Nucleus accumbens (tissue), 56 donors: ENCODE results near the gene POLL.
"Not testable (repeated sequence)": the region's sequence is repeated elsewhere in the genome, so short reads cannot be mapped to it uniquely, and the experiment has no call there.

ENCODE experiments used
- DNase-seq, 56 donors: peaks; one replicate each; lab custom pipeline; 2025; lab: John Stamatoyannopoulos, UW

Gene POLL

GRCh38 chr10:101612086-101612485 lies 24.0 kb upstream of the POLL start:
- no peak for DNase-seq

GRCh38 chr10:101611096-101611905 lies 23.2 kb upstream of the POLL start:
- no peak for DNase-seq

GRCh38 chr10:101609481-101609880 lies 21.4 kb upstream of the POLL start:
- DNase-seq, result no peak

GRCh38 chr10:101607124-101607523 lies 19.1 kb upstream of the POLL start:
- DNase-seq, result no peak

GRCh38 chr10:101602761-101603398 lies 14.8 kb upstream of the POLL start:
- peak in 49 of 56 donors; percentile 11 to 85 (median 59) for DNase-seq

GRCh38 chr10:101601541-101601940 lies 13.5 kb upstream of the POLL start:
- DNase-seq, result no peak

GRCh38 chr10:101597091-101597900 lies 9.2 kb upstream of the POLL start:
- DNase-seq, result no peak

- DNase-seq, result no peak
These were observed 7.8 kb upstream of the POLL start for GRCh38 chr10:101595591-101596433.

- DNase-seq, result not testable (repeated sequence)
These were observed 5.3 kb upstream of the POLL start for GRCh38 chr10:101593331-101593730.

- no peak for DNase-seq
These were observed 822 bp upstream of the POLL start for GRCh38 chr10:101588879-101589278.

- DNase-seq, result no peak
These were observed 2.2 kb downstream of the POLL start for GRCh38 chr10:101585841-101586240.

- DNase-seq, result no peak
These were observed 7.3 kb downstream of the POLL start for GRCh38 chr10:101580486-101581399.

- no peak for DNase-seq
These were observed 8.6 kb downstream of the POLL start for GRCh38 chr10:101579516-101579870.

GRCh38 chr10:101578803-101579515 lies 9.1 kb downstream of the POLL start:
- no peak for DNase-seq

GRCh38 chr10:101578192-101578591 lies 9.9 kb downstream of the POLL start:
- DNase-seq, result no peak

- no peak for DNase-seq
These were observed 10.8 kb downstream of the POLL start for GRCh38 chr10:101577121-101577871.

- DNase-seq, result no peak
These were observed 11.7 kb downstream of the POLL start for GRCh38 chr10:101576211-101576863.
